RCC 7860 (cell line): Measurements from ENCODE around the gene EGR2.

Experiments used
- DNase-seq: peaks from one replicate; pipeline ENCODE4 v3.0.0-alpha.2; 2015; ENCODE audit warnings: low spot score
- FAIRE-seq: peaks from 2 replicates; lab custom pipeline; 2012; peaks lifted over from hg19 to GRCh38; lab: Jason Lieb, UNC

Gene EGR2

DNA sequence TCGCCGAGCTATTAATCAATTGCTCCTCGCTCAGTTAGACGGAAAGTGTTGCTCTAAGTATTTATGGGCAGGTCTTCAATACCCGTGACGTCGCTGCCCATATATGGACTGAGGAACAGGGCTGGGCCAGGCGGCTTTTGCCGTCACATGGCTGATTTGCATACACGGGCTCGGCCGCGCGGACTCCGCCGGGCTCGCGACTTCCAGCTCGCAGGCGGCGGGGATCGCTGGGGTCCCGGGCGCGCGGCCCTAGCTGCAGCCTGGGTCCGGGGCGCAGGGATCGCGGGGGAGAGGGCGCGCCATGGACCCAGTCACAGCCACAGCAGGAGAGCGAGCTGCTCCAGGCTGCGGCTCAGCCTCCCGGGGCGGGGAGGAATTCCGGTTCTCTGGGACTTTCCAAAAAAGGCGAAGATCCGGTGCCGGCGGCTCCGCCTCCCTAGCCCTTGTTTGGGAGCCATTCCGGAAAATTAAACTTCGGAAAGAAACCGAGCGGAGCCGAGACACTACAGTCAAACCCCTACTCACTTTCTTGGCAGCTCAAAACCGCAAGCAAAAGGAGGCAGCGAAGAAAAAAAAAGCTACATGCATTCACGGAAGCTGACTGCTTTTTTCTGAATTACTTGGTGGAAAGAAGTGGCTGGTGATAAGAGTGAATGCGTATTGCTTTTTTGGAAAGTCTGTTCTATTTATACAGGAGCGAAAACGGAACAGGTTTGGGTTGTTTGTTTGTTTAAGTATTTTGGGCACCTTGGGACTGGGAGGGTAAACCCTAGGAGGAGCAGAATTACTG is at the start of gene EGR2:
EGR2 (minus strand) TSS at position 36 of the 790 bp plus-strand sequence. CDS start 337 bp downstream, outside the sequence.
- FAIRE-seq (peak; percentile 91), DNase-seq (peak; percentile 90)

DNA sequence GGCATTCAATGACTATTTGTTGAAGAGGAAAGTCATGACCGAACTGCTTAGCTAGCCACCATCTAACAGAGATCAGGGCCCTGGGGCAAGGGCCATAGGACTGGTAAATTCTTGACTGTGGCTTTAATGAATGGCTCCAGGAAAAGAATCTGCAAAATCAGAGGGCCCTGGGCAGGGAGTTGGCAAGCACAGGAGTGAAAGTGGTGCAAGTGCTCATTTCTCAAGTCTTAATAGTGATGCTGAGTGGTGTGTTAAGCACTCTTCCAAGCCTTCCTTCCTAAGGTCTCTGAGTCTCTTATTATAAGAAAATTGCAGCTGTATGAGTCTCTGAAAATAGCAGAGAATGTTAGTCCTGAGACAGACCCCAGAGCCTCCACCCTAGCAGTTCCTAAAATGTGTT is 46.3 kb upstream of the EGR2 start:
- no peak for FAIRE-seq

DNA sequence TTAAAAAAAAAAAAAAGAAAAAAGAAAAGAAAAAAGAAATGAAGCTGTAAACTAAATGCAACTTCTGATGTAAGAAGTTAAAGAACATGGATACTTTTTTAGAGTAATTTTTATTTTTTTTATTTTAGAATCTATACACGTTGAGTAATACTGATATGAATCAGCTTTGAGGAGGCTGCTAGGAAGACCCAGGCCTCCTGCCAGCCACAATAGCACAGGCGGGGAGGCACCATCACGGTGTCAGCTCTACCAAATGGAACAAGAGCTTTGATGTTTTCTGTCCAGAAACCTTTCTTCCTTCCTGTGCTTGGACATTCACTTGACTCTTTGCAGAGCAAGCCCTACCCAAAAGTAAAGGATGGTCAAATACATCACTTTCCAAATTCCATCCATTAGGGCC is 45.3 kb upstream of the EGR2 start:
- FAIRE-seq (no peak), DNase-seq (no peak)

More for the DNA sequence above, 46.3 kb upstream of the EGR2 start:
- no peak for DNase-seq

- FAIRE-seq (no peak), DNase-seq (no peak)
Observed at GRCh38 chr10:62860946-62861345, 44.8 kb upstream of the EGR2 start.

DNA sequence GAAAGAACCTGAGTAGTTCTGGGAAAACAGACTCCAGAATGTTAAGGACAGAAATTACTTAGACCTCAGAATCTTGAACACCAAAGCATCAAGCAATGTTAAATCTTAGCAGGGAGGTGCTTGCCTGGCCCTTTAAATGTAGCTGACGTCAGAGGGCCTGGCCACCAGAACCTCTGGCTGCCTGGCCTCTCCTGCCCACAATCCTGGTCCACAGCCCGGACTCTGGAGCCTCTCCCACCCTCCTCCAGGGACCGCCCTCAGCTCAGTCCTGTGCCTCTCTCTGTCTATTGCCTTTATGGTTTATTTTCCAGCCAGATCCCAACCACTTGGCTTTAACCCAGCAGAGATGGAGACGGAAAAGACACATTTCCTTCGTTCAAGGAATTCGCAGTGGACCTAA is 42.2 kb upstream of the EGR2 start:
- FAIRE-seq (no peak), DNase-seq (no peak)

GRCh38 chr10:62856021-62856420 is 39.9 kb upstream of the EGR2 start:
- no peak for FAIRE-seq
- no peak for DNase-seq

GRCh38 chr10:62853710-62854109 is 37.5 kb upstream of the EGR2 start:
- DNase-seq (no peak), FAIRE-seq (no peak)

- FAIRE-seq (no peak), DNase-seq (no peak)
Observed at GRCh38 chr10:62852961-62853702, 37.0 kb upstream of the EGR2 start.

DNA sequence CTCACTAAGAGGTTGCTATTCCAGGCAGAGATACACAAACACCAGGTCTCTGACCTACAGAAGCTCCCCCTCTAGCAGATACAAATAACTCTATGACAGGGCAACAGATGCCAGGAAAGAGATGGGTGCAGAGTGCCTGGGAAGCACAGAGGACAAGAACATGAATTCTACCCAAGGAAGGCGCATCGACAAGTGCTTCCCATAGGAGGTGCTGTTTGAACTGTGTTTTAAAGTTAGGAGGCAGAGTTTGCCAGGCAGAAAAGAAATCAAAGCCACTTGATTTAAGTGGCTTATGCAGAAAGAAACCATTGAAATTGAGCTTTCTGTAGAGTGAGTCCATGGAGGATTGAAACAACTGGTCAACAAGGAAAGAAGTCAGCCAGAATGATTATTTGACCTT is 35.3 kb upstream of the EGR2 start:
- FAIRE-seq (no peak), DNase-seq (no peak)

- FAIRE-seq (no peak), DNase-seq (no peak)
Observed at GRCh38 chr10:62850646-62851045, 34.5 kb upstream of the EGR2 start.

DNA sequence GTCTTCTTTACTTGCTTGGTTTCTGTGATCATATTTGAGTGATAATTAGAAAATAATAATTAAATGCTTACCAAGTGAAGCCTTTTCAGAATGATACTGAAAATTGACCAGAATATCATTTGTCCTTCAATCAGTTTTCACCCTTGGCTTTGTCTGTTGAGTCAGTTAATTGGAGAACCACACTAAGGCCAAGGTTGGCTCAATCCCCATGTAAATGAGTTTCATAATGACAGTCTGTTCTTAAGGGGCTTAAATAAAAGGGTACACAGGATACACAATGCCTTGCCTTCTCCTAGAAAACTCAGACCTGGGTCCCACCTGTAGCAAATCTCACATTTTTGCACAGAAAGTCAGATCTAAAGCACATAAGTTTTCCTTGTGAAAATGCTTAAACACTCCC is 31.3 kb upstream of the EGR2 start:
- DNase-seq (no peak), FAIRE-seq (no peak)

- FAIRE-seq (no peak), DNase-seq (no peak)
Observed at GRCh38 chr10:62844280-62845011, 28.3 kb upstream of the EGR2 start.

DNA sequence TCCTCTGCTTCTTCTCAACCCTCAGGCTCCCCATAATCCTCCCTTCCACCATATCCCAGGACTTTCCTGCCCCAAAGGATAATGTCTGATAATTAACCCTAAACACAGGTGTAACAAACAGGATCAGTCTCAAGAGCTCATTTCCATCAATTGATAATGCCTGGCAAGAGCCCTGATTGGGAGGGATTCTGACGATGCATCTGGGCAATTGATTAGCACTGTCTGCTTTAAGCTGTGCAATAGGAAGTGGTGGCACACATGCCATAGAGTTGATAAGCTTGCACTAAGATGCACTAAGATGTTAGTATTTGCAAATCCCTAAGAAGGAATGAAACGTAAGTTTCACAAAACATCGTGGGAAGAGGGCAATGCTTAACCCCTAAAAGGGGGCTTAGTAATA is 27.4 kb upstream of the EGR2 start:
- FAIRE-seq: no peak
- DNase-seq: no peak

- FAIRE-seq: no peak
- no peak for DNase-seq
Observed at GRCh38 chr10:62842983-62843382, 26.8 kb upstream of the EGR2 start.

- DNase-seq (no peak), FAIRE-seq (no peak)
Observed at GRCh38 chr10:62839590-62839989, 23.4 kb upstream of the EGR2 start.

GRCh38 chr10:62831346-62831745 is 15.2 kb upstream of the EGR2 start:
- FAIRE-seq (peak; percentile 96), DNase-seq (peak; percentile 79)

DNA sequence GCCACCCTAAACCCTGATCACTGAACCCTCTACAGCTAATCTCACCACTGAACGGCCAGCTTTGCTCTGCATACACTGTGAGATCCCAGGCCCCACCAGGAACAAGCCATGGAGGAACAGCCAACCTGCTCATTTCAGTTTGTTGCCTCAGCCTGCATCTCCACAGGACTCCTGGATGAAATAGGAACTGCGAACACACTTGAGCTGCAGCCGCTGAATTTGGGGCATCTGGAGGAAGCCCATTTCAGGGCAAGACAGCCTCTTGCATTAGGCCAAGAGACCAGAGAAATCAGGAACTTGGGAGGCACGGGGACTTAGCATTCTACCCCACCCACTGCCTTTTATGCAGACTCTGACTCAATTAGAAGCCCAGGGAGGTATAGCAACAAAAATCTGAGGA is 14.5 kb upstream of the EGR2 start:
- FAIRE-seq: no peak

GRCh38 chr10:62829622-62830021 is 13.5 kb upstream of the EGR2 start:
- no peak for DNase-seq
- FAIRE-seq: no peak

More for the DNA sequence above, 14.5 kb upstream of the EGR2 start:
- no peak for DNase-seq

- FAIRE-seq (no peak), DNase-seq (no peak)
Observed at GRCh38 chr10:62826273-62826672, 10.1 kb upstream of the EGR2 start.

DNA sequence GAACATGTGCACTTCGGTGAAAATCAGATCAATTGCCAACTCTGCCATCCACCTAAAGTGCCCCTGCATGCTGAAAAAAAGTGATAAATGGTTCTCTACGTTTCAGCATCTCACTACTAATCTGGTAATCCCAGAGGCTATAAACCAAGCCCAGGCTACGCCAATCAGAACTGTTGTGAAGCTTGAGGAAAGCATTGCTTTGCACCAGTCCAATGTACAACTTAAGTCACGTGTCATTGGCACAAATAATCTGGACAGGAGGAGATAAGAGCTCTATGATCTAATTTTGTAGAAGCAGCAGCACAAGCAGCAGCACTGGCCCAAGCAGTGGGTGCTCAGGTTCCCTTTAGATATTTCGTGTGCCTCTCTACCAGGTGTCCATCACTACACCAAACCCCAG is 4.4 kb upstream of the EGR2 start:
- FAIRE-seq: no peak
- DNase-seq: no peak

DNA sequence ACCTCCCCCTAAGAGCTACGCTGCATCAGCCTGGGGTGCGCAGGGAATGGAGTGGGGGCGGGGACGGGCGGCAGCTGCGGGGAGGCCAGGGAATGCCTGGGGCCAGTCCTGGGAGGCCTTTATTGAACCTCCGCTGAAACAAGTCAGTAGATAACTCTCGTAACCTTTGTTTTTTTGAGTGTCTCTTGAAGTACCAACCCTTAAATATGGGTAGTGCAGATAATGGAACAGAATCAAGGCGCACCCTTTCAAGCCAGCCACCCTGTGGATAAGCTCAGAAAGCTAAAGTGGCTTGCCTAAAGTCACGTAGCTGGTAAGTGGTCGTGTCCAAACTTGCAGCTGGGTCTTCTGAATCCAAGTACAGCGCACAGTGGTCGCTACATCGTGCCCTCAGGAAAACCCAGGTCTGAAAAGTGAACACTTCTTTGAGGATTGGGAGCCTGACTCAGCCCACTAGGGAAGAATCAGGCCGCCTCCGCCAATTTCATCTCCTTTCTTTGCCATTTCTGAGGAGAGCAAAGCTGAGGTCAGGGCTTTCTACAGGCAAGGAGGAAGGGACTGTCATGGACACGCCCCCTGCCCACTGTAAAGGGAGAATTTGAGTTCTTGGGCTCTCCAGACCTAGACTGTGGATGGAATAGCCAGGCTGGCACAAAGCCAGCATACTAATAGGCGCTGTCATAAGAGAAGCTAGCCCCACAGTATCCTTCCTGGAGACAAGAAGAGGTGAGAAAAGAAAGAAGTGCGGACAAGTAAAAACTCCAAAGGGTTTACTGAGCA is 3.2 kb upstream of the EGR2 start:
- DNase-seq (no peak), FAIRE-seq (no peak)
